ENCODE results near the gene FRAS1. TPM values are rescaled to one million over a fixed set of nuclear protein-coding genes. Genes with fewer than 3 reads are reported as not detected.

Gene FRAS1
- total and polyA plus RNA-seq, 2 of the 8 experiments (the other 6 are each of a cell fraction or from before 2014, with no cell fraction given) = 38.5 to 109 TPM

DNA sequence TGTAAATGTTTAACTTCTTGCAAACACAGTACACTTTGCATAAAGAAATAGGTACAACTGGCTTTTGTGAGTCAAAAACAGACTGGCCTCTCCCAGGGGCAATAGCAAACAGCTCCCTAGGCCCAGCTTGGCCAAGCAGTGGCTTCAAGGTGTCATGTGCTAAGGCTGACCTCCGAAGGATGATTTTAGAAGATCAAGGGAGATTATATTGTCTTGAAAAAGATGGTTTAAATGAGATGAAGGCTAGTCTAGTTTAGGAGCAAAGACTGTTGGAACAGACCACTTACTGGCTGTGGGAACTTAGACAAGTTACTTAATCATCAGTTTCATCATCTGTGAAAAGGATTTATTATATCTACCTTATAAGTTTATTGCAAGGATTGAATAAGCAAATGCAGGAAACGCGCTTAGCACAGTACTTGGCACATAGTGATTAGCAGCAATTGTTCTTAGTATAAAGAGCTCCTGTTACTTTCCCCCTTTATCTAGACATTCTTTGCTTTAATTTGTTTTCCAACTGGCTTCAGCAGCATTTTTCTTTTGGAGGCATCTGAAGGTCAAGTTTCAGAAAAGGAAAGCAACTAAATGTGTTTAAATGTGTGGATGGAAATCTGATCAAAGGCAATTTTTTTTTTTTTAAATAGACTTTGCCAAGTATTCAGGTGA lies 511.6 kb downstream of the FRAS1 start:
- Histone ChIP-seq H3K4ac (replicated peaks; ENCODE audit: insufficient read length, low read depth, low read length) (no peak overlapping the region), H3K23me2 (ENCODE audit: low read depth, low read length) (no peaks in the 10 kb centered on the region), H3K9me3 (ENCODE audit: insufficient read depth in 2 of 2, low read depth in 1 of 2, low read length in 1 of 2) (no peaks in the 10 kb centered on the region), H3K36me3 (ENCODE audit: control insufficient read depth in 2 of 4, insufficient read depth in 4 of 4, low read length in 3 of 4) (no peaks in the 10 kb centered on the region), H3K9ac (replicated peaks in 1 of 4; ENCODE audit: extremely low read depth in 1 of 4, low read depth in 3 of 4, low read length in 3 of 4) (no peak overlapping the region), H2BK15ac (ENCODE audit: low read length) (no peak overlapping the region), H3K4me3 (ENCODE audit: extremely low read depth in 1 of 4, insufficient read depth in 2 of 4, low read depth in 3 of 4, low read length in 4 of 4) (no peak overlapping the region), H3K79me1 (ENCODE audit: low read depth, low read length) (no peaks in the 10 kb centered on the region), H3K18ac (ENCODE audit: extremely low read depth, low read length) (no peak overlapping the region), H2BK20ac (ENCODE audit: low read length) (no peak overlapping the region), H3K23ac (ENCODE audit: insufficient read length) (no peak overlapping the region), H2BK120ac (replicated peaks; ENCODE audit: low read depth, low read length) (no peak overlapping the region), H3K27me3 (replicated peaks in 1 of 4; ENCODE audit: control insufficient read depth in 3 of 4, extremely low read depth in 1 of 4, insufficient read depth in 3 of 4, low read length in 3 of 4) (no peaks in the 10 kb centered on the region), H2AFZ (ENCODE audit: low read length) (no peak overlapping the region), H4K5ac (ENCODE audit: insufficient read length, low read depth, low read length) (no peak overlapping the region), H3K4me1 (replicated peaks in 1 of 4; ENCODE audit: control insufficient read depth in 3 of 4, insufficient read depth in 4 of 4, low read length in 3 of 4) (peaks cover 0 to 4% (median 3%) of the 10 kb centered on the region in 4 experiments; a peak in 5 of 7 replicates), H4K91ac (replicated peaks; ENCODE audit: insufficient read length, low read length) (no peak overlapping the region), H2BK12ac (ENCODE audit: low read depth, low read length) (no peak overlapping the region), H2BK5ac (ENCODE audit: low read depth, low read length) (no peak overlapping the region), H3K79me2 (ENCODE audit: control insufficient read depth in 1 of 2, insufficient read depth in 2 of 2, low read length in 2 of 2) (no peaks in the 10 kb centered on the region), H3K14ac (ENCODE audit: insufficient read length) (no peak overlapping the region), H4K20me1 (replicated peaks in 1 of 2; ENCODE audit: control insufficient read depth in 1 of 2, insufficient read depth in 2 of 2, low read length in 2 of 2) (no peaks in the 10 kb centered on the region), H3K27ac (ENCODE audit: low read depth, low read length) (no peak overlapping the region), H2AK5ac (ENCODE audit: low read depth, low read length) (no peak overlapping the region), H4K8ac (ENCODE audit: extremely low read depth, insufficient read depth, low read length) (no peak overlapping the region), H3K56ac (replicated peaks; ENCODE audit: insufficient read length, low read depth, low read length) (no peak overlapping the region), H3K4me2 (ENCODE audit: insufficient read depth in 1 of 2, low read depth in 2 of 2, low read length in 2 of 2) (no peak overlapping the region)
- 92% methylated on average over 3 of the region's 3 CpGs; no CpG with 5 or more reads in 1 of the 2 experiments for WGBS, 2 experiments (ENCODE audit: extremely low coverage in 1 of 2, insufficient coverage in 1 of 2, insufficient read length in 1 of 2, insufficient replicate concordance in 2 of 2, low coverage in 1 of 2, low lambda C conversion rate in 2 of 2, missing lambda C conversion rate in 1 of 2)
- ChIA-PET CTCF (ENCODE audit: partially characterized antibody) (interaction anchor here (0.6 to 0.9 kb wide), 2 partner anchors 18 to 624 kb away, joined by 4 to 6 read pairs; no protein-coding TSS in a partner anchor), POLR2A (ENCODE audit: partially characterized antibody) (interaction anchor here (0.9 kb wide), 1 partner anchor 9 kb away, joined by 5 read pairs; no protein-coding TSS in a partner anchor)
- TF ChIP-seq, protein P1, sequence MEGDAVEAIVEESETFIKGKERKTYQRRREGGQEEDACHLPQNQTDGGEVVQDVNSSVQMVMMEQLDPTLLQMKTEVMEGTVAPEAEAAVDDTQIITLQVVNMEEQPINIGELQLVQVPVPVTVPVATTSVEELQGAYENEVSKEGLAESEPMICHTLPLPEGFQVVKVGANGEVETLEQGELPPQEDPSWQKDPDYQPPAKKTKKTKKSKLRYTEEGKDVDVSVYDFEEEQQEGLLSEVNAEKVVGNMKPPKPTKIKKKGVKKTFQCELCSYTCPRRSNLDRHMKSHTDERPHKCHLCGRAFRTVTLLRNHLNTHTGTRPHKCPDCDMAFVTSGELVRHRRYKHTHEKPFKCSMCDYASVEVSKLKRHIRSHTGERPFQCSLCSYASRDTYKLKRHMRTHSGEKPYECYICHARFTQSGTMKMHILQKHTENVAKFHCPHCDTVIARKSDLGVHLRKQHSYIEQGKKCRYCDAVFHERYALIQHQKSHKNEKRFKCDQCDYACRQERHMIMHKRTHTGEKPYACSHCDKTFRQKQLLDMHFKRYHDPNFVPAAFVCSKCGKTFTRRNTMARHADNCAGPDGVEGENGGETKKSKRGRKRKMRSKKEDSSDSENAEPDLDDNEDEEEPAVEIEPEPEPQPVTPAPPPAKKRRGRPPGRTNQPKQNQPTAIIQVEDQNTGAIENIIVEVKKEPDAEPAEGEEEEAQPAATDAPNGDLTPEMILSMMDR (IDR thresholded peaks at IDR 0.05; ENCODE audit: control extremely low read depth in 1 of 3, insufficient read depth in 1 of 3, low read depth in 1 of 3, low read length in 3 of 3) = peak in 1 of 3 experiments; percentile 1; a peak in 1 of 4 replicates
- TF ChIP-seq RAD21 (IDR thresholded peaks at IDR 0.05 in 1 of 2, conservative IDR thresholded peaks at IDR 0.05 in 1 of 2; ENCODE audit: low read depth in 2 of 2, low read length in 2 of 2) (peak; percentile 50 to 56), CBX5 (IDR thresholded peaks at IDR 0.05; ENCODE audit: low read depth, low read length) (no peak)
- FAIRE-seq = no peak
- DNase-seq (ENCODE audit: low read depth in 1 of 2, low spot score in 2 of 2) = no peak

Data from H1 (cell line).